SW480 (cell line): Measurements from ENCODE around the gene IL34.

Source experiments
- DNase-seq: peaks from one replicate; pipeline ENCODE4 v3.0.0-alpha.2; 2016; ENCODE audit warnings: low spot score

Gene IL34

GRCh38 chr16:70678121-70678897, 31.9 kb downstream of the IL34 start:
- no peak for DNase-seq

- no peak for DNase-seq
Measured at GRCh38 chr16:70678898-70679670, 32.7 kb downstream of the IL34 start.

- DNase-seq, result no peak
Measured at GRCh38 chr16:70679671-70680494, 33.5 kb downstream of the IL34 start.

DNA sequence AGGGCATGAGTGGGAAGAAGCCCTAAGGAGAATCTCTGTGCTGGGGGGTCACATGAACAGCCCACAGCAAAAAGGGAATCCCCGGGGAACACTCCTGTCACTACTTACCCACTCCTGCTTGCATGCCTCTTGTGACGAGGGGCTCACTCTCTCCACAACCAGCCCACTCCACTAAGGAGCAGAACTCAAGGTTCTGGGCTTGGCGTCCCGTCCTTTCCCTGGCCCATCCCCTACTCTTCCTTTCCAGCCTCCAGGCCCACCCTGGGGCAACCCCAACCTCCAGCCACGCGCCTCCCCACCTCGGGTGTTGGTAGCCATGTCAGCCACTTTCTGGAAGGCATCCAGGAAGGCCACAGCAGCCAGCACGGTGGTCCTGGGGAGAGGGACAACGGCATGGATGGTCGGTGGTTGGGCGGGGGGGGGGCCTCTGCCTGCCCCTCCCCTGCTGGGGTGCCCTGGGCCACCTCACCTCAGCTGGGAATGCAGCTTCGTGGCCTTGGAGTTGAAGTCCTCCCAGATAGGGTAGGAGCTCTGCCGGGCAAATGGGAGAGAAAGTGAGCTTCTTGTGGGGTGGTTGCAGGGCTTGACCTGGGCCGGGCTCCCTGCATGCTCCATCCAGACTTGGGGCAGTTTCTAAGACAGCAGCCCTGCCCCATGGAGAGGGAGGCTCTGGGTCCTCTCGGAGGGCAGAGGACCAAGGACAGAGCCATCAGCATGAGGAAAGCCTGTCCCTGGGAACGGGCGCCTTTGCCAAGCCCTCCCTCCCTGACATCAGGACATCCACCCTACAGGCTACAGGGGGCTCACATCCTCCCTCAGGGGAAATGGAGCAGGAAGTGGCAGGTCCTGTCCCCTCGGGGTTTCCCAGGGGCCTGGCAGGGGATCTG, 34.4 kb downstream of the IL34 start:
- no peak for DNase-seq

- no peak for DNase-seq
Measured at GRCh38 chr16:70681382-70682238, 35.3 kb downstream of the IL34 start.

DNA sequence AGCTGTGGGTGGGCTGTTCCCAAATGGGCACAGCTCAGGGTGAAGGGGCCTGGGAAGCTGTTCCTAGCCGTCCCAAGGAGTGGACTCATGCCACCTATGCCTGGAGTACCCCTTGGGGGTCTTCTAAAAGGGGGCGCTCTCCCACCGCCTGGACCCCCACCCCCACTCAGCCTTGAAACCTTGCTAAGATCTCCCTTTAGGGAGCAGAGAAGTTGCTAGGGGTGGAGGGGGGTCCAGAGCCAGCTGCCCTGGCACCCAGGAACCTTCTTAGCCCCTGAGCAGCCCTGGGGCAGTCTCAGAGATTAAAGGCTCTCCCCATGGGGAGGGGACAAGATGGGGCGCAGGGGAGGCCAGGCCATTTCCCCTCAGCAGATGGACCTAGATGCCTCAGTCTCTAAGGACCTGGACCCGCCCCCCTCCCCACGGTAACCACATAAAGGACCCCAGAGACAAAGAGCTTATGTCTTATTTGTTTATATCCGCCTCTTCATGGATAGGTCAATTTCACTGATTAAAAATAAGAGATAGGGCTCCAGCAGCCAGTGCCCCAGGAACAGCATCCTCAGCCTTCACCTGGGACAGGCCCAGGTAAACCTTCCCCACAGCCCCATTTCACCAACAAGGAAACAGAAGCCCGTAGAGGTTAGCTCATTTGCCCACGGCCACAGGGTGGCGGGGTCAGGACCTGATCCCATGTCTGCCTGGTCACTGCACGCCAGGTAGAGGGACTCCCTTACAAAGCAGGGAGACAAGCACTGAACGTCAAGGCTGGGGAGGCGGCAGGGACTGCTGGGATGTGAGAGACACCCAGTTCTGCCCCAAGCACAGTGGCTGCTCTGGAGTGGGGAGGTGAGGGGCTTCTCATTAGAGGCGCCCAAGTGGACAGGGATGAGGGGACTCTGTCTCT, 36.1 kb downstream of the IL34 start:
- no peak for DNase-seq

GRCh38 chr16:70683146-70683944, 37.0 kb downstream of the IL34 start:
- DNase-seq, result no peak

- DNase-seq, result no peak
Measured at GRCh38 chr16:70684146-70685060, 38.0 kb downstream of the IL34 start.

DNA sequence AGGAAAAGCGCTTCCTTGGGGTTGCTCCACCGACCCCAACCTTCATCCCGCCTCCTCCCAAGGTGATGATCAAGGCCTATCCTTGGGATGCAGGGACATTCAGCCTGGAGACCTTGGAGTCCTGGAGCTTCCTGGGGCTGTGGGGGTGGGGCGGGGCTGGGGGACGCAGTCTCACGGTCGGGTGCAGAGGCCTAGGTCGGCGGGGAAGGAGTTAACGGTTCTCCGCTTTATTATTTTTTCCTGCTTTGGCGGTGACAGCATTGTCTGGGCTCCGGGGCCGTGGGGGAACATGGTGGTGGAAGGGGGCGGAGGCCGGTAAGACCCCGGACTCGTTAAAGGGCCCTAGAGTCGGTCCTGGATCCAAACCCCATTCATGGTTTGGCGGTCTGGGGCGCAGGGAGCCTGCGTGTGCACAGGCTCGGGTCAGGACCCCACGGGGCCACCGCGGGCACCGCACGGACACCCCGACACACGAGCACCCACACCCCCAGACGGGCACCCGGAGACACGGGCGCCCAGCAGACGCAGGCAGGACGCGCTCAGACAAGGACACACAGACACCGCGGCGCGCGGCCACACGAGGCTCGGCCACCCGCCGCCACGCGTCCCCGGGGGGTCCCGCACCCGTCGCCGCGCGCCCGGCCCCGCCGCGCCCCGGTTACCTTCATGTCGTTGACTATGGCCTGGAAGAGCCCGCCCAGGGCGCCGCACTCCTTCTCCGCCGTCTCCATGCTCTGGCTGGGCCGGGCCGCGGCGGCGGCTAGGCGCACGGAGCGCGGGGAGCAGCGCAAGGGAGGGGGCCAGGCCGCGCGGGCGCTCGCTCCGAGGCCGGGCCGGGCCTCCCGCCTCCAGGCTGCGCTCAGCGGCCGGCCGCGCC, 38.9 kb downstream of the IL34 start:
- peak; percentile 14 for DNase-seq

GRCh38 chr16:70685938-70686375, 39.6 kb downstream of the IL34 start, which contains the start of gene MTSS2:
Gene MTSS2, minus strand, starts transcription at chr16:70686053. Its CDS starts 262 bp downstream, at chr16:70685791.
- peak; percentile 69 for DNase-seq

DNA sequence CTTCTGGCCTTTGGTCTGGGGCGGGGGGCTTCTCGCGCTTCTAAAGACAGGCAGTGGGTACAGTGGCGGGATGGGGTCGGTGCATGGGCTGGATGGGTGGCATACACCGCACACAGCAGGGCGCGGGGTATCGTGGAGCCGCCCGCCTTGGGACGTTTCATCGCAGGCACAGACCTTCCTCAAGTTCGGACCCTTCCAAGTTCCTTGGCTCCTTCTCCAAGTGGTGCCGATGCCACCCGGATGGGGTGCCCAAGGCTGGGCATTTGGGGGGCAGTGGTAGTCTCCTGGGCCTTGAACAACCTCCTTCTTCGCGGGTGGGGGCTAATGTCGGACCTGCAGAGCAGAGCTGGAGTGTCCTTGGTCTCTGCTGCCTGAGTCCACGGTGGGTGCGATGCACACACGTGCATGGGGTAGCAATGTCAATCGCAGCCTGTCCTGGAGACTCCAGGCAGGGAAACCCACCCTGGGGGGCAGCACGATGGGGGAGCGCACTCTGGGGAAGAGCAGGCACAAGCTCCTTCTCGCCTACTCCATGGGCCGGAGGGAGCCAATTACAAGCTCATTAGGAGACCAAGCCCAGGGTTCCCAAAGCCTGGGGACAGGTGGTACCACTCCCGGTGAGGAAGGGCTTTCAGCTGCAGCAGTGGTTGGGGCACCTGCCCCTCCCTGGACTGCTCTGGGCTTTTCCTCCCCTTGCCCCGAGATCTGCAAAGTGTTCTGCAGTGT, 40.2 kb downstream of the IL34 start:
- no peak for DNase-seq

DNA sequence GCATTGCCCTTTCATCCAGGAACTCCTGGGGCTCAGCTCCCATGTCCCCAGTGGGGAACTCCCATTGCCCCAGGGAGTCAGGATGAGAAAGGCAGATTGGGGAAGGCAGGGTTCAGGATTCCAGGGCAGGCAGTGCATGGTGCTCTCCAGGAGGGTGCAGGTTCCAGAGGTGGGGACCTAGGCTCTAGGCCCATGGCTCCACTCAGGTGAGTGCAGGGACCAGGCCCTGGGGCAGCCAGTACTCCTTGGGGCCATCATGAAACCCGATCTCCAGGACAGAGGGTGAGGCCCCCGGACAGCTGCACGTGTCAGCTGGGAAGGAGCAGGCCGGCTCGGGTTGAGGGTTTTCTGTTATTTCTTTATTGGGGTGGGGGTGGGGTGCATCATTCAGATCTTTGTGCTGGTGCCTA, 40.7 kb downstream of the IL34 start:
- peak; percentile 2 for DNase-seq

DNA sequence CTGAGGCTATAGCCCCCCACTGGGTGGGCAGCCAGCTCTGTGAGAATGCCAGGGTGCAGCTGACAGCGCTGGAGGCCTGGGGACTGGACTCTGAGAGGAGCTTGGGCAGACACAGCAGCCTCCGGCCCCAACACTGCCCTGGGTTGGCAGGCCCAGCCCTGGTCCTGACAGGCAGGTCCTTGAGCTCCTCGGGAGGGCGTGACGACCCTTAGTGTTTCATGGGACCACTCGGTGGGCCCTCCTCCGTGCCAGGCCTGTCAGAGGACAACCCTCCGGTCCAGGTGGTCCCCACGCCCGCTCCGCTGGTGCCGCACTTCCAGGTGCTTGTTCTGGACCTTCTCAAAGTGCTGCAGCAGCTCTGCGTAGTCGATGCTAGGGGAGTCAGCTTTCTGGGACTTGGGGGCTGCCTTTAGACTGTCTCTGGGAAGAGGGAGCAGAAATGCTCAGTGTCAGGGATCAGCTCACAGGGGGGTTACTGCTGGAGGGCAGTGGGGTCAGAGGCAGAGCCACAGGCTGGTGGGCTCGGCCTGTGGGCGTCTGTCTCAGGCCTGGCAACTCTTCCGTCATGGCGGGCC, 41.4 kb downstream of the IL34 start:
- no peak for DNase-seq

DNA sequence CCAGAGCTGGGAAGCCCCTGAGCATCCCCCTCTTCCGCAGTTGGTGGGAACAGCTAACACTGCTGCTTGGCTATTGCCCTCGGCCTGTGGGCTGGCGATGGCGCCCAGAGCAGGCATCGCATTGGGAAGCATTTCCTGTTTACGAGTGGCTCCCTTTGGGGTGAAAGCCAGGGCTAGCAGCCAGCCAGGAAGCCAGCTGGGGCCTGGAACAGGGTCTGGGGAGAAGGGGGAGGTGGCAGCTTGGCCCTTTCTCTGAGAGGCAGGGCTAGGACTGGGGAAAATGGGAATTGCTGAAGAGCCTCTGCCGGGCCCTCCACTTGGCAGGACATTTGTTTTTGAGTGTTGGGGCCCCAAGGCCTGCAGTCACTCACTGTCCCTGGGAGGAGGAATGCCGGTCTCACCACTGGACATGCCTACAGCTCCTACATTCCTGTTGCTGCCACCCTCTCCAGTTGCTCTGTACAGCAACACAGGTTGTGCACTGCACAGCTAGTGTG, 41.9 kb downstream of the IL34 start:
- DNase-seq, result no peak
